MCF 10A (cell line): ENCODE data around the gene PKP4. TPM values are rescaled to one million over a fixed set of nuclear protein-coding genes. Genes with fewer than 3 reads are reported as not detected.
"Not testable (repeated sequence)": the region's sequence is repeated elsewhere in the genome, so short reads cannot be mapped to it uniquely, and the experiment has no call there.

Source experiments
- BruUV-seq: library from RNA; stranded (reverse); fragments of 400-500 nt; replicated peaks from 2 replicates; lab custom pipeline; 2021; lab: Mats Ljungman, UMichigan
- CTCF ChIA-PET: fragments of 300-600 bp; sonication (Branson Sonifier 250); formaldehyde crosslinking; extraction: SDS; loops from one replicate; lab custom pipeline; 2021; ENCODE audit warnings: antibody characterized with exemption, inconsistent platforms; lab: Yijun Ruan, JAX
- POLR2A ChIA-PET: fragments of 300-600, 350-650 bp; sonication (Branson Sonifier 250); formaldehyde crosslinking; extraction: SDS; loops from one replicate; lab custom pipeline; 2020; ENCODE audit warnings: antibody characterized with exemption, inconsistent platforms; lab: Yijun Ruan, JAX
- DNase-seq: peaks from one replicate; pipeline ENCODE4 v3.0.0-alpha.2; 2018; ENCODE audit not compliant: unreplicated experiment
- H3K27ac Mint-ChIP-seq: one replicate; pipeline ENCODE4 v1.8.0; 2022; ENCODE audit warnings: mild to moderate bottlenecking, low read depth, mixed read lengths; ENCODE audit not compliant: unreplicated experiment
- H3K27me3 Mint-ChIP-seq: one replicate; pipeline ENCODE4 v1.8.0; 2022; ENCODE audit warnings: mixed read lengths; ENCODE audit not compliant: insufficient read depth, unreplicated experiment
- H3K36me3 Mint-ChIP-seq: one replicate; pipeline ENCODE4 v1.8.0; 2022; ENCODE audit warnings: mild to moderate bottlenecking, moderate library complexity, mixed read lengths; ENCODE audit not compliant: insufficient read depth, unreplicated experiment
- H3K4me1 Mint-ChIP-seq: one replicate; pipeline ENCODE4 v1.8.0; 2022; ENCODE audit warnings: mixed read lengths; ENCODE audit not compliant: insufficient read depth, unreplicated experiment
- H3K4me3 Mint-ChIP-seq: one replicate; pipeline ENCODE4 v1.8.0; 2022; ENCODE audit warnings: mild to moderate bottlenecking, moderate library complexity, mixed read lengths; ENCODE audit not compliant: unreplicated experiment
- H3K9me3 Mint-ChIP-seq: one replicate; pipeline ENCODE4 v1.8.0; 2022; ENCODE audit warnings: mixed read lengths; ENCODE audit not compliant: unreplicated experiment
- intact Hi-C: fragments of 100-400 bp; cut with micrococcal nuclease; formaldehyde crosslinking; loops from 2 replicates; pipeline ENCODE4 v1.14.1; 2022
- total RNA-seq: library from RNA; stranded (reverse); gene quantifications from 2 replicates; pipeline ENCODE4 v1.2.3, GENCODE V29; 2022
- TF ChIP-seq, protein P1 (sequence below): fragments of 200-600 bp; IDR thresholded peaks from one replicate; pipeline ENCODE4 v1.8.0; 2022; ENCODE audit warnings: antibody characterized with exemption, mild to moderate bottlenecking; ENCODE audit not compliant: unreplicated experiment

PKP4 gene
- total RNA-seq, 1 experiment from 2014 or later, result 63.7 TPM

DNA sequence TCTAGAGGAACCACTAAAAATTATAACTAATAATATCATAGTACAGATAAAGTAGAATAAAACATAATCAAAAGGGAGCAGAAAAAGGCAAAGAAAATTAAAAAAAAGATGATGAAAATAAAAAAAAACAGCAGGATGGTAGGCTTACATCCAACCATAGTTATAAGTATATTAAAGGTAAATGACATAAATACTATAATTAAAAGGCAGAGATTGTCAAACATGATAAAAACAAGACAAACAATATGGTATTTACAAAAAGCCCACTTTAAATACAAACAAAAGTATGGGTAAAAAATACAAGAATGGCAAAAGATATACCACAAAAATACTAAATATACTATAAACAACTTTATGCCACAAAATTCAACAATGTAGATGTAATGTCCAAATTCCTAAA, 24.6 kb upstream of the PKP4 start:
- Mint-ChIP-seq H3K9me3 (peaks cover 10% of the 10 kb centered on the region), H3K27me3 (no peaks in the 10 kb centered on the region), H3K36me3 (no peaks in the 10 kb centered on the region), H3K4me1 (no peaks in the 10 kb centered on the region), H3K4me3 (no peak overlapping the region), H3K27ac (no peak overlapping the region)
- ChIA-PET POLR2A (no interaction called here), CTCF (interaction anchor here (0.9 to 1.0 kb wide), 2 partner anchors 187 to 314 kb away, joined by 3 read pairs; no protein-coding TSS in a partner anchor)
- TF ChIP-seq, protein P1, sequence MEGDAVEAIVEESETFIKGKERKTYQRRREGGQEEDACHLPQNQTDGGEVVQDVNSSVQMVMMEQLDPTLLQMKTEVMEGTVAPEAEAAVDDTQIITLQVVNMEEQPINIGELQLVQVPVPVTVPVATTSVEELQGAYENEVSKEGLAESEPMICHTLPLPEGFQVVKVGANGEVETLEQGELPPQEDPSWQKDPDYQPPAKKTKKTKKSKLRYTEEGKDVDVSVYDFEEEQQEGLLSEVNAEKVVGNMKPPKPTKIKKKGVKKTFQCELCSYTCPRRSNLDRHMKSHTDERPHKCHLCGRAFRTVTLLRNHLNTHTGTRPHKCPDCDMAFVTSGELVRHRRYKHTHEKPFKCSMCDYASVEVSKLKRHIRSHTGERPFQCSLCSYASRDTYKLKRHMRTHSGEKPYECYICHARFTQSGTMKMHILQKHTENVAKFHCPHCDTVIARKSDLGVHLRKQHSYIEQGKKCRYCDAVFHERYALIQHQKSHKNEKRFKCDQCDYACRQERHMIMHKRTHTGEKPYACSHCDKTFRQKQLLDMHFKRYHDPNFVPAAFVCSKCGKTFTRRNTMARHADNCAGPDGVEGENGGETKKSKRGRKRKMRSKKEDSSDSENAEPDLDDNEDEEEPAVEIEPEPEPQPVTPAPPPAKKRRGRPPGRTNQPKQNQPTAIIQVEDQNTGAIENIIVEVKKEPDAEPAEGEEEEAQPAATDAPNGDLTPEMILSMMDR, result no peak
- BruUV-seq, result no TSS peak
- no peak for DNase-seq
- intact Hi-C loops, result no loop called here

DNA sequence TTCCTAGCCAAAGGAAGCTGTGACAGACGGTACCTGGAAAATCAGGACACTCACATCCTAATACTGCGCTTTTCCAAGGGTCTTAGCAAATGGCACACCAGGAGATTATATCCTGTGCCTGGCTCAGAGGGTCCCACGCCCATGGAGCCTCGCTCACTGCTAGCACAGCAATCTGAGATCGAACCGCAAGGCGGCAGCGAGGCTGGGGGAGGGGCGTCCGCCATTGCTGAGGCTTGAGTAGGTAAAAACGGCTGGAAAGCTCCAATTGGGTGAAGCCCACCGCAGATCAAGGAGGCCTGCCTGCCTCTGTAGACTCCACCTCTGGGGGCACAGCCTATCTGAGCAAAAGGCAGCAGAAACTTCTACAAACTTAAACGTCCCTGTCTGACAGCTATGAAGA, 23.0 kb upstream of the PKP4 start:
- POLR2A ChIA-PET, H3K4me3 Mint-ChIP-seq, intact Hi-C loops, CTCF ChIA-PET, H3K27ac Mint-ChIP-seq, H3K27me3 Mint-ChIP-seq, DNase-seq, H3K36me3 Mint-ChIP-seq, BruUV-seq, H3K4me1 Mint-ChIP-seq, H3K9me3 Mint-ChIP-seq: not testable (repeated sequence)

GRCh38 chr2:158439062-158439461, 17.7 kb upstream of the PKP4 start:
- BruUV-seq, H3K27ac Mint-ChIP-seq, POLR2A ChIA-PET, CTCF ChIA-PET, DNase-seq, H3K36me3 Mint-ChIP-seq, H3K4me1 Mint-ChIP-seq, H3K4me3 Mint-ChIP-seq, H3K9me3 Mint-ChIP-seq, H3K27me3 Mint-ChIP-seq, intact Hi-C loops: not testable (repeated sequence)

- ChIA-PET POLR2A (no interaction called here), CTCF (interaction anchor here (0.7 to 0.9 kb wide), 2 partner anchors 303 to 355 kb away, joined by 3 read pairs; no protein-coding TSS in a partner anchor)
- no TSS peak for BruUV-seq
- intact Hi-C loops, result no loop called here
- DNase-seq, result no peak
- Mint-ChIP-seq H3K9me3 (no peaks in the 10 kb centered on the region), H3K36me3 (peaks cover 6% of the 10 kb centered on the region), H3K4me1 (no peaks in the 10 kb centered on the region), H3K27ac (no peak overlapping the region), H3K4me3 (no peak overlapping the region), H3K27me3 (no peaks in the 10 kb centered on the region)
- TF ChIP-seq, protein P1, result no peak
These were observed 13.1 kb upstream of the PKP4 start for GRCh38 chr2:158443606-158444005.

GRCh38 chr2:158457092-158457825, 507 bp downstream of the PKP4 start:
- no peaks in the 10 kb centered on the region for H3K27me3 Mint-ChIP-seq
- H3K36me3 Mint-ChIP-seq, result peaks cover 7% of the 10 kb centered on the region
- H3K27ac Mint-ChIP-seq, result peak overlapping the region; percentile 94
- BruUV-seq, result no TSS peak
- ChIA-PET CTCF (interaction anchor here (0.5 to 6.3 kb wide), 17 partner anchors 16 to 963 kb away, joined by 3 to 45 read pairs (median 3); no protein-coding TSS in a partner anchor), POLR2A (interaction anchor here (0.7 to 3.9 kb wide), 24 partner anchors 10 to 1399 kb away, joined by 3 to 33 read pairs (median 4); no protein-coding TSS in a partner anchor)
- intact Hi-C loops, result loop anchor here (2.0 to 5.0 kb wide), 2 partner anchors 230 to 278 kb away; no protein-coding TSS in a partner anchor
- DNase-seq, result peak; percentile 65
- H3K9me3 Mint-ChIP-seq, result no peaks in the 10 kb centered on the region
- H3K4me3 Mint-ChIP-seq, result peak overlapping the region; percentile 84
- H3K4me1 Mint-ChIP-seq, result peaks cover 15% of the 10 kb centered on the region
- TF ChIP-seq, protein P1, result no peak
